HEK293 (cell line): ENCODE measurements around the gene NID2.

ENCODE experiments used
- ATF2 ChIP-seq: fragments of 450-650 bp; formaldehyde crosslinking; IDR thresholded peaks from 2 replicates; pipeline ENCODE4 v1.5.1; 2016; ENCODE audit warnings: missing biosample characterization, missing genetic modification characterization, low read depth
- CTCF ChIP-seq: fragments of 450-650 bp; formaldehyde crosslinking; IDR thresholded peaks from 2 replicates; pipeline ENCODE4 v1.5.1; 2016; ENCODE audit warnings: missing biosample characterization, missing genetic modification characterization
- YY1 ChIP-seq: fragments of 450-650 bp; formaldehyde crosslinking; IDR thresholded peaks from 2 replicates; pipeline ENCODE4 v1.5.1; 2018; ENCODE audit warnings: missing biosample characterization, missing genetic modification characterization
- ZBTB6 ChIP-seq: fragments of 450-650 bp; formaldehyde crosslinking; IDR thresholded peaks from 2 replicates; pipeline ENCODE4 v1.5.1; 2017; ENCODE audit warnings: missing biosample characterization, missing genetic modification characterization
- ZNF114 ChIP-seq: fragments of 450-650 bp; formaldehyde crosslinking; IDR thresholded peaks from 2 replicates; pipeline ENCODE4 v1.5.0; 2017; ENCODE audit warnings: missing biosample characterization, missing genetic modification characterization
- ZNF211 ChIP-seq: fragments of 450-650 bp; formaldehyde crosslinking; IDR thresholded peaks from 2 replicates; pipeline ENCODE4 v1.5.1; 2016; ENCODE audit warnings: low read depth, missing biosample characterization, missing genetic modification characterization
- ZNF274 ChIP-seq, 2 experiments: fragments of 200-500 bp in 1 of 2; fragments of 450-650 bp in 1 of 2; sonication (Bioruptor generic) in 1 of 2; formaldehyde crosslinking in 1 of 2; IDR thresholded peaks; 2 replicates each; pipeline versions ENCODE4 v1.5.1 to v1.6.1; 2014 to 2016; ENCODE audit warnings: borderline replicate concordance in 1 of 2, inconsistent platforms in 1 of 2, low read length in 1 of 2, missing biosample characterization in 1 of 2, missing genetic modification characterization in 1 of 2
- ZNF391 ChIP-seq: fragments of 450-650 bp; formaldehyde crosslinking; IDR thresholded peaks from 2 replicates; pipeline ENCODE4 v1.5.1; 2016; ENCODE audit warnings: low read depth, missing biosample characterization, missing genetic modification characterization, borderline replicate concordance
- ZNF560 ChIP-seq: fragments of 450-650 bp; formaldehyde crosslinking; IDR thresholded peaks from 2 replicates; pipeline ENCODE4 v1.5.1; 2017; ENCODE audit warnings: missing biosample characterization, missing genetic modification characterization, borderline replicate concordance
- ZNF664 ChIP-seq: fragments of 450-650 bp; formaldehyde crosslinking; IDR thresholded peaks from 2 replicates; pipeline ENCODE4 v1.5.1; 2016; ENCODE audit warnings: missing biosample characterization, missing genetic modification characterization

- no peak for TF ChIP-seq ZNF560
- TF ChIP-seq ZNF664 (tag by site-specific recombination), result no peak
- no peak for TF ChIP-seq CTCF
- TF ChIP-seq ZNF211 (tag by site-specific recombination), result no peak
- no peak for TF ChIP-seq ZNF114
- no peak for TF ChIP-seq ATF2 (tag by site-specific recombination)
- no peak for TF ChIP-seq YY1
- no peak for TF ChIP-seq ZNF391 (tag by site-specific recombination)
- TF ChIP-seq ZNF274 (IDR thresholded peaks at IDR 0.05; ENCODE audit: low read length), result no peak
- no peak for TF ChIP-seq ZNF274 (tag by site-specific recombination; IDR thresholded peaks at IDR 0.05; ENCODE audit: borderline replicate concordance)
- TF ChIP-seq ZBTB6 (tag by site-specific recombination), result no peak
These were observed 46.4 kb upstream of the NID2 start for GRCh38 chr14:52115286-52115685.
